ENCODE measurements around the gene TDRD12.

DNA sequence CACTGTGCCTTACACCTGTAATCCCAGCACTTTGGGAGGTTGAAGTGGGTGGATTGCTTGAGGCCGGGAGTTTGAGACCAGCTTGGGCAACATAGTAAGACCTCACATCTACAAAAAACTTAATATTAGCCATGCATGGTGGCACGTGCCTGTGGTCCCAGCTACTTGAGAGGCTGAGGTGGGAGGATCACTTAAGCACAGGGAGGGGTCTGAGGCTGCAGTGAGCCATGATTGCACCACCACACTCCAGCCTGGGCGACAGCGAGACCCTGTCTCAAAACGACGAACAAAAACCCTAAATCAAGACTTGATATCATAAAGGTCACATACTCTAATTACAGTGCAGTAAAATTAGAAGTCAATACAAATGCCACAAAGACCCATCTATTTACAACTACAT is 132.6 kb downstream of the TDRD12 start:
- TF ChIP-seq, protein P1, sequence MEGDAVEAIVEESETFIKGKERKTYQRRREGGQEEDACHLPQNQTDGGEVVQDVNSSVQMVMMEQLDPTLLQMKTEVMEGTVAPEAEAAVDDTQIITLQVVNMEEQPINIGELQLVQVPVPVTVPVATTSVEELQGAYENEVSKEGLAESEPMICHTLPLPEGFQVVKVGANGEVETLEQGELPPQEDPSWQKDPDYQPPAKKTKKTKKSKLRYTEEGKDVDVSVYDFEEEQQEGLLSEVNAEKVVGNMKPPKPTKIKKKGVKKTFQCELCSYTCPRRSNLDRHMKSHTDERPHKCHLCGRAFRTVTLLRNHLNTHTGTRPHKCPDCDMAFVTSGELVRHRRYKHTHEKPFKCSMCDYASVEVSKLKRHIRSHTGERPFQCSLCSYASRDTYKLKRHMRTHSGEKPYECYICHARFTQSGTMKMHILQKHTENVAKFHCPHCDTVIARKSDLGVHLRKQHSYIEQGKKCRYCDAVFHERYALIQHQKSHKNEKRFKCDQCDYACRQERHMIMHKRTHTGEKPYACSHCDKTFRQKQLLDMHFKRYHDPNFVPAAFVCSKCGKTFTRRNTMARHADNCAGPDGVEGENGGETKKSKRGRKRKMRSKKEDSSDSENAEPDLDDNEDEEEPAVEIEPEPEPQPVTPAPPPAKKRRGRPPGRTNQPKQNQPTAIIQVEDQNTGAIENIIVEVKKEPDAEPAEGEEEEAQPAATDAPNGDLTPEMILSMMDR (IDR thresholded peaks at IDR 0.05): no peak
- TF ChIP-seq POLR2A (IDR thresholded peaks at IDR 0.05): no peak

All from tibial nerve (tissue), 3 donors.